Astrocyte (in vitro differentiated cells and primary cell): Measurements from ENCODE around the gene ASCL1.

ENCODE experiments used
- CTCF ChIP-seq: IDR thresholded peaks from 2 replicates; pipeline ENCODE4 v1.5.1; 2011; ENCODE audit warnings: low read depth, mild to moderate bottlenecking, inconsistent platforms, low read length, moderate library complexity; ENCODE audit not compliant: insufficient read depth
- EZH2 ChIP-seq: IDR thresholded peaks from 2 replicates; pipeline ENCODE4 v1.6.1; 2012; ENCODE audit warnings: mild to moderate bottlenecking, low read length, inconsistent platforms; ENCODE audit not compliant: insufficient read depth

GRCh38 chr12:102962532-102962931 lies 5.1 kb downstream of the ASCL1 start:
- TF ChIP-seq CTCF (no peak), EZH2 (no peak)
